HG03432 (cell line): ENCODE data around the gene ENSA.
"Not testable (repeated sequence)": the region's sequence is repeated elsewhere in the genome, so short reads cannot be mapped to it uniquely, and the experiment has no call there.

Experiments used
- ATAC-seq: cut with Tn5 transposase; IDR thresholded peaks from one replicate; pipeline ENCODE4 v1.9.1; 2021; ENCODE audit warnings: mild to moderate bottlenecking, moderate library complexity; ENCODE audit not compliant: unreplicated experiment

The ENSA gene

DNA sequence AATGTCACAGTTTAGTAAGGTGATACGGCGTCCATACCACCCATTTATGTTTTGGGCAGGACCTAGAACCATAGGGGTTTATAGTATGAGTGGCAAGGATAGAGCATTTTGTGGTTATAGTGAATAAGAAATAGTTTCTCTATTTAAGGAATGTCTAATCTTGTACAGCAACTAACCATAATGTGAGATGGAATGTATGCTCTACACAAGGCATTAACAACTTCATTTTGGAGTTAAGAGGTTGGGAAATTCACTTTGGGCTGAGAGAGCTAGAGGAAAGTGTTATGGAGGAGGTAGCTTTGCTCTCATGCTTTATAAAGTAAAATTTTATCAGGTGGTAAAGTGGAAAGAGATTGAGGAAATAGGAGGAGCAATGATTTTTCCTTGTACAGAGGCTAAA lies 47.0 kb downstream of the ENSA start:
- no peak for ATAC-seq

DNA sequence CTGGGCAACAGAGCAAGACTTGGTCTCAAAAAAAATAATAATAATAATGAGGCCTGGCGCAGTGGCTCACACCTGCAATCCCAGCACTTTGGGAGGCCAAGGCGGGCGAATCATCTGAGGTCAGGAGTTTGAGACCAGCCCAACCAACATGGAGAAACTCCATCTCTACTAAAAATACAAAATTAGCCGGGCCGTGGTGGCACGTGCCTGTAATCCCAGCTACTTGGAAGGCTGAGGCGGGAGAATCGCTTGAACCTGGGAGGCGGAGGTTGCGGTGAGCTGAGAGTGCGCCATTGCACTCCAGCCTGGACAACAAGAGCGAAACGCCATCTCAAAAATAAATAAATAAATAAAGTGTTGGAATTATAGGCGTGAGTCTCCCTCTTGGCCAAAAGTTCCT lies 47.5 kb downstream of the ENSA start:
- ATAC-seq: not testable (repeated sequence)

DNA sequence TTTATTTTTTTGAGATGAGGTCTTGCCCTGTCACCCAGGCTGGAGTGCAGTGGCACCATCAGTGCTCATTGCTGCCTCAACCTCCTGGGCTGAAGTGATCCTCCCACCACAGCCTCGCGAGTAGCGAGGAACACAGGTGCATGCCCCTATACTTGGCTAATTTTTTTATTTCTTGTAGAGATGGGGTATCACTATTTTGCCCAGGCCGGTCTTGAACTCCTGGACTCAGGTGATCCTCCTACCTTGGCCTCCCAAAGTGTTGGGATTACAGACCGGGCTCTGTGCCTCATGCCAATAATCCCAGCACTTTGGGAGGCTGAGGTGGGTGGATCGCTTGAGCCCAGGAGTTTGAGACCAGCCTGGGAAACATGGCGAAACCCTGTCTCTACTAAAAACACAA lies 48.0 kb downstream of the ENSA start:
- ATAC-seq: not testable (repeated sequence)

DNA sequence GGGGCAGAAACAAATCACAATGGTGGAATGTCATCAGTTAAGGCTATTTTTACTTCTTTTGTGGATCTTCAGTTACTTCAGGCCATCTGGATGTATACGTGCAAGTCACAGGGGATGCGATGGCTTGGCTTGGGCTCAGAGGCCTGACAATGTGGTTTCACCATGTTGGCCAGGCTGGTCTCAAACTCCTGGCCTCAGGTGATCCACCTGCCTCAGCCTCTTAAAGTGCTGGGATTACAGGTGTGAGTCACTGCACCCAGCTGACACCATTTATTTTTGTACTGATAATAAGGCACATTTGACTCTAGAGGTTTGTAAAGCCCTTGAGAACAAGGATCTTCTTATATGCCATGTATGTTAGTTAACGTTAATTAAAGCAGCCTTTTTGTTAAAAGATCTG lies 48.4 kb downstream of the ENSA start:
- not testable (repeated sequence) for ATAC-seq

DNA sequence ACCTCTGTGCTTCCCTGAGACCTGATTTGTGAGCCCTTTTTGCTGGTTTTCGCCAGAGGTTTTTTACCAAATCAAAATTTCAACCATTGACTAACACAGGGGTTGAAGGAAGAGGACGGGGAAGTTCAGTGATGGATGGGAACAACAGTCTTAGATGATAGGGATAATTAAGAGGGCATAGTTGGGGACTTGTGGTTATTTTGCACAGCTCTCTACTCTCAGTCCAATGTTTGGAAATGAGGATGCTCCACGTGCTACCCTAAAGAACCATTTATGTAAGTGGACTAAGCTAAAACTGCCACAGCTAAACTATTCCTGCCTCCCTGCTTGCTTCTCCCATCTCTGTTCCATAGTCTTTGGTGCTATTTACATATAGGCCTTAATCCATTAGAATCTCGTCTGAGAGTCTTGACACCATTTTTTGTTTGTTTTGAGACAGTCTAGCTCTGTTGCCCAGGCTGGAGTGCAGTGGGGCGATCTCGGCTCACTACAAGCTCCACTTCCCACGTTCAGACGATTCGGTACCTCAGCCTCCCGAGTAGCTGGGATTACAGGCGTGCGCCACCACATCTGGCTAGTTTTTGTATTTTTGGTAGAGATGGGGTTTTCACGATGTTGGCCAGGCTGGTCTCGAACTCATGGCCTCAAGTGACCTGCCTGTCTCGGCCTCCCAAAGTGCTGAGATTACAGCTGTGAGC lies 49.3 kb downstream of the ENSA start:
- ATAC-seq: no peak

DNA sequence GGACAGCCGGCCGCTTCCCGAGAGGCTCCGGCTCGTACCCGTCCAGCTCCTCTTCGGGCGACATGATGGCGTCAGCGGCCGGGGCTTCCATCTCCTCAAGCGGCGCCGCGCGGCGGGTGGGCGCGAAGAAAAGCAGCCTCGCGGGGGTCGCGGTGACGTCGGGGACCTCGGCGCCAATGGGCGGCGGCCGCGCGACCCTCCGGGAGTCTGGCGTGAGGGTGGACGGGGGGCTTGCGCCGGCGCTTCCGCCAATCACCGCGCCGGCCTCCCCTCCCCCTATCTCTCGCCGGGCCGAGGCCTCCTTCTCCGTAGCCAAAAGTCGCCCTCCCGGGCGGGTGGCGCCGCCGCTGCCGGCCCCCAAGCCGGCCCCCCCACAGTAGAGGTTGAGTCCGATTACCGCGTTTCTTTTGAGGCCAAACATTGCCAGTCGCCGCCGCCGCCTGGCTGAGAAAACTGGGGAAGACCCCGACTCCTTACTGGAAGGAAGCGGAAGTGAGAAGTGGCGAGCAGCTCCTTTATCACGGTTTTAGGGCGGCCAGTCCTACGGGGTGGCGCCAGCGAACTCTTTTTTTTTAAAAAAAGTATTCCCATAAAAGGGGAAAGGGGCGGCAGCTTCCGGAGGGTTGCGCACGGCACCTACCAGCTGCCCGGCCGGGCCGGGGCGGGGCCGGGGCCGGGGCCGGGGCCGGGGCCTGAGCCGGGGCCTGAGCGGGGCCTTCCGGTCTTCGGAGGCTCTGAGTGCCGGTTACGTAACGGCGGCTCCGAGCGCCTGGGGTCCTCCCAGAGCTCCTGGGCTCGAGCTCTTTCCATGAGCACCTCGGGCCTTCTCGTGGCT lies 50.1 kb downstream of the ENSA start, which contains the start of gene MCL1:
TSS of gene MCL1 (minus strand) at position 501 of the 835 bp plus-strand sequence. CDS start at position 421, 80 bp downstream.
- ATAC-seq: peak; percentile 86

DNA sequence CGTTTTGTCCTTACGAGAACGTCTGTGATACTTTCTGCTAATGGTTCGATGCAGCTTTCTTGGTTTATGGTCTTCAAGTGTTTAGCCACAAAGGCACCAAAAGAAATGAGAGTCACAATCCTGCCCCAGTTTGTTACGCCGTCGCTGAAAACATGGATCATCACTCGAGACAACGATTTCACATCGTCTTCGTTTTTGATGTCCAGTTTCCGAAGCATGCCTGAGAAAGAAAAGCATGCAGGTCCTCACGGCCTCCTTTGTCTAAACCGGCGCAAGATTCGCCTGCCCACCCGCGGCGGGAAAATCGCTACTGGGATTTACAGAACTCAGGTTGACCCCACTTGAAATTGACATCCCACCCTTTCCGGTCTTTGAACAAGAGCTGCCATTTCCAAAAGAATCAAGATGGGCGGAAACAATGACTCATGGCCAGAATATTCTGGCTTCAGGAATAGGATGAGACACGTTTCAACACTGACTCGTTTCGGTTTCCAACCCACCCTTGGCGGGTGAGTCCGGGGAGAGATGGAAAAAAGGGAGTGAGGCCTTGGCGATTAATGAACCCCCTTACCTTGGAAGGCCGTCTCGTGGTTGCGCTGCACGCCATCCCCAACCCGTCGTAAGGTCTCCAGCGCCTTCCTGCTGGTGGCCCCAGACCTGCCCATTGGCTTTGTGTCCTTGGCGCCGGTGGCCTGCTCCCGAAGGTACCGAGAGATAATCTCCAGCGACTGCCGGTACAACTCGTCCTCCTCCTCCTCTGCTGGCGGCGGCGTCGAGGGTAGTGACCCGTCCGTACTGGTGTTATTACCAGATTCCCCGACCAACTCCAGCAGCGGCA lies 50.9 kb downstream of the ENSA start:
- peak; percentile 3 for ATAC-seq

DNA sequence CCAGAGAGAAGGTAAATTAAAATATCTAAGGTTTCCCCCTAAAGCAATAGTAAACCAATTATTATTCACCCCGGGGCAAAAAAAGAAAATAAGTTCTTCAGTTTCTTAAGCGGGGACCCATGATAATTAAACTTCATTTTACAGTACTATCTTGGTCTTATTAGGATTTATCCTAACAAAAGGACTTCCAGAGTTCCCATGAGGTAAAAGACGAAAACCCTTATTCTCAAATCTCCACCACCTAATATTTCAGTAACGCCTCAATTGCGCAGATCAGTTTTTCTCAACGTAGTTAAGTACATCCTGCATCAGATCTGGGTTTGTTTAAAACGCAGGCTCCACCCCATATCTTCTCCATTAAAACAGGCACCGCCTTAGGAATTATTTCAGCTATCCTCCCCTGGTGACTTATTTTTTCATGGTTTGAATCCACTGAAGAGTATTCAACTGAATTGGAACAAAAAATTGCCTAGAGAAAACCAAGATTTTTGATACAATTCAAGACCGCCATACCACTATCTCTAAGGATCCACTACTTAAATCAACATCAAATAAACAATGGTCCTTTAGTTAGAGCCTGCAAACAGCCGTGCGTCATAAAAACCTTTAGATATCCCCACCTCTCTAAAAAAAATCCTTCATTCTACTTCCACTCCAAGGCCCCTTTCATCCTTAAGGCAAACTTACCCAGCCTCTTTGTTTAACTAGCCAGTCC lies 51.7 kb downstream of the ENSA start:
- ATAC-seq: no peak

DNA sequence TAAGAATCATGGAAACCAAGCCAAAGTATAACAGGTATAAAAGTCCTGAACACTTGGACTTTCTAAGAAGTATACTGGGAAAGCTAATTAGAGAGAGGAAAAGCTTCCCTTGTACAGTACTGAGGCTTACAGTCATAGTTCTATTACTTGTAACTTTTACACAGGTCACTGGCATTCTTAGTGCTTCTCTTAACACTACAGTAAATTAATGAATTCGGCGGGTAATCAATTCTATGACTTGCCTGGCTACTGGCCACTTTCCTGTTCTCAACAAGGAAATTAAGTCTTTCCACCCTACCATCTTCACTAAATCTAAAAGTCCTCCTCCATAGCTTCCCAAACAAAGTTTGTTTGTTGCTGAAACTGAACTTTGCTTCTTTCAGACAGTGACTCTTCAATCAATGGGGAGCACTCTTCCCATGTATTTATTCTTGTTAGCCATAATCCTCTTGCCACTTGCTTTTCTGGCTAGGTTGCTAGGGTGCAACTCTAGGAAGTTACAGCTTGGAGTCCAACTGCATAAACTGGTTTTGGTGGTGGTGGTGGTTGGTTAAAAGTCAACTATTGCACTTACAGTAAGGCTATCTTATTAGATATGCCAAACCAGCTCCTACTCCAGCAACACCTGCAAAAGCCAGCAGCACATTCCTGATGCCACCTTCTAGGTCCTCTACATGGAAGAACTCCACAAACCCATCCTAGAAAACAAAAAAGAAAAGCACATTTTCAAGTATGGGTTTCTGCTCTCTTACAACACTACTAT lies 52.4 kb downstream of the ENSA start:
- no peak for ATAC-seq

DNA sequence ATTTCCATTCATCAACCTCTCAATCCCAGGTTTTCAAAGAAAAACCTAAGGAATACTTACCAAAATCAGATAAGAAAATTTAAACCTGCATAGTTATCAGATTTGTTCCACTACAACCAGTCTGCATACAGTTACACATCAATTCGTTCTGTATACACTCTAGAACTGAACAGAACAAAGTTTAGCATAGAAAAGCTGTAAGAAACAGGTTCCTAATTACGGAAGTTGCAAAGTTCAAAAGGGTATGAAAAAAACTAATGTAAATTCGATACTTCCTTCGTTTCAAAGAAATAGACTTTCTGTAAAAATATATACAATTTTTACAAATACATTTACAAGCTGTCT lies 53.1 kb downstream of the ENSA start:
- ATAC-seq: no peak

DNA sequence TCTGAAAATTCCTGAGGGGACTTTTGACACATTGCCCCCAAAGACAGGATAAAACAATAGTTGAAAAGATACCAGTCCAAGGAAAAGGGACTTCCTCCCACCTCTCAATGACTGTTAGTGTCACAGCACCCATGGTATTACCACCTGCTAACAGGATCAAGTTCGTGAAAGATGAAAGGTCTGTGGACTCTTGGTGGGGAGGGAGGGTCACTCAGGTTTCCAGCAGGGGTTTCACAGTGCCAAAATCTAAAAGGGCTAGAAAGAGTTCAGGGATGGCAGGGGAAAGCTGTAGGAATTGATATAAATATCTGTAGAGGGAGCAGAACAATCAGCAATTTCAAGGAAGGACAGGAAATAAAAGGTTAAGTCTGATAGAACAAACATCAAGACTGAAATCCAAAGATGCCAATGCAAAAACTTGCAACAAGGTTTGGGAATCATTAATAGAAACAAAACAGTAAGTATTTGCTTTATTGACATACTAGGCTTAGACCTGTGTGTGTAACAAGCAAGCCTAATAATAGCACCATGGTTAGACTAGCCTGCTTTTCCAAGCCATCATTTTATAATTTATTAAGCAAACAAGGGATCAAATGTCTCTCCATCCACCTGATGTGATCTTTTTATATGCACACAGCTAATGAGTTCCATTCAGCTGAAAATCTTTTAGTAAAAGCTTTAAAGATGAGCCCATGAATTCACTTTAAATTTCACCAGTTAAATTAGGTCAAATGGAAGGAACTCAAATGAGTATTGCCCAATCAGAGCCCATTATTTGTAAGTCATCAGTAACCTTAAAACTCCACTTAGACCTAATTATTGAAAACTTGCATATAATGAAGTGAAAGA lies 53.7 kb downstream of the ENSA start:
- ATAC-seq: no peak

DNA sequence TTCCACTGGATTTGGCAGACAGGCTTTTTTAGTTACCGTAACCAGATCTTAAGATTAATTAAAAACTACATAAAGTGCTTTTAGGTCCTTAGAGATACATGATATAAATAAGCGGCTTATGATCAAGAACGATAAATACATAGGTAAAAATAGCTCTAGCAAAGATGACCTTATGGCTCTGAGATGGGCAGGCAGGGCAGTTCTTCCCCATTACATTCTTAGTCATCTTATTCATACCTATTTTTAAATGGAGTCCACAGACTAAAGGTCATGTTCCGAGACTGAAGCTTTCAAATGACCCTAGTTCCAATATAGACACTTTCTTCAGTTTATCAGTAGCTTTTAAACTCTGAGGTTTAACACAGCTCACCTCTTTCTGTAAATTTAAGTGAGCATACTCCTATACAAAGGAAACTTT lies 54.3 kb downstream of the ENSA start:
- no peak for ATAC-seq

DNA sequence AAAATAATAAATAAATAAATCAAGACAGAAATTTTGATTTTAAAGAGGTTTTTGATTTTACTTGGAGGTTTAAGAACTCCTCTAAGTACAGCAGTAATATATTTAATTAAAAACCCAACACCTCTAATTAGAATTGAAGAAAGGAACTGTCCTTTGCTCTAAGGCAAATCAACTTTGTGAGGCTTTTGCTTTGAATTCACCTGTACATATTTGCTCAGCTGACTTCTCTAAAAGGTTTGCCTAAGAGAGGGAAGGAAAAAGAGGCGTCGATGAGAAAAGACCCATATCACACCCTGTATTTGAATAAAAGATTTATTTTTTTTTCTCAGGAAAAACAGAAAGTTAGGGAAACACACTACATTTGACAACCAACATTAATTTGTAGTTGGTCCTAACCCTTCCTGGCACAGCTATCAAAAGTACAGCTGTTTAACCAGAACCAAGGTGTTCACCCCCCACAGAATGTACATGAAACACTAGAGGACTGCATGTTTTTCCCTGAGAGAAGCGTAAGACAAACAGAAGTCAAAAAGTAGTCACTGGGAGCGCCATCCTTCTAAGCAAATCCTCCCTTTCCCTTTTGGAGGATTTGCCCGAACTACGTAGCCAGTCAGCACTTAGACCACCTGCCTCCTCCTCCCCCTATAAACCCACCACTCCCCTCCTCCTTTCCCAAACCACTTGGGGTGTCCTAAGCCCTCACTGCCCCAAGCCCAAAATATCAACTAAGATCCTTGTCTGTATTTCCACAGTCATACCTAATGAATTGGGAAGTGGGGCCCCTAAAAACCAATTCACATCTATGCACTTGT lies 54.9 kb downstream of the ENSA start:
- ATAC-seq: no peak

DNA sequence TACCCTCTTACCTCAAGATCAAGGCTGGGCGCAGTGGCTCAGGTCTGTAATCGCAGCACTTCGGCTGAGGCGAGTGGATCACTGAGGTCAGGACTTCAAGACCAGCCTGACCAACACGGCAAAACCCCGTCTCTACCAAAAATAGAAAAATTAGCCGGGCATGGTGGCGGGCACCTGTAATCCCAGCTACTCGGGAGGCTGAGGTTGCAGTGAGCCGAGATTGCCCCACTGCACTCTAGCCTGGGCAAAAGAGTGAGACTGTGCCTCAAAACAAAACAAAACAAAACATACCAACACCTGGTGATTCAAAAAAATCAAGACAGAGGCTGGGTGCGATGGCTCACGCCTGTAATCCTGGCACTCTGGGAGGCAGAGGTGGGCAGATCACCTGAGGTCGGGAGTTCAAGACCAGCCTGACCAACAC lies 55.8 kb downstream of the ENSA start:
- ATAC-seq: not testable (repeated sequence)

DNA sequence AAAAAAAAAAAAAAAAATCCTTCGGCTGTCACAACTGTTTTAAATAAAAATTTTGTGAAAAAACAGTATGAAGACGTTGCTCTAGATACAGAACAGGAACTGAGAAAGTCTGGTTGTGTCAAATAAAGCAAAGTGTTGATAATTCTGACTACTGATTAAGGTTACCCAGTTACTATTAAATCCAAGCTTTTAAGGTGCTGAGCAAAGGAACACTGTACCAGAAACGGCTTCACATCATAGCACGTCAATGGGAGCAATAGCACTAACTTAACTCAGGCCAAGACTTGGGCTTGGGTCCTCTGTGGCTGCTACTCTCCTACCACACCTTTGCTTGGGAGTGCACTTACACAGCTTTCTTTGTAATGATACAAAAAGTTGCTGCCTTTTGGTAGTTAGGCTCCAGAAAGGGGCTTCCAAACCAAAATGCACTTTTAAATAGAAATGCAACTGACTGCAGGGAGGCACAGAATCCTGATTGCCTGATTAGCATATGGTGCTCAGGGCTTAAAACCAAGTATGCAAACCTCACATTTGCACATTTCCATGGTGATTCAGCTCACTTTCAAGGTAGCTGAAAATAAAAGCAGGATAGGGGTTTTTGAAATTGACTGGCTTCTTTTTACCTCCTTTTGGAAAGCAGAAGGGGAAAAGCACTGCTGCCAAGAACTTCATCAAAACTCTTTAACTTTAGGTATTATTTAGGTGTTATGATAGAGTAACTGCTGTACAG lies 56.3 kb downstream of the ENSA start:
- no peak for ATAC-seq
